Small intestine (tissue), 7 donors: ENCODE measurements around the gene ANKRD52. TPM values are rescaled to one million over a fixed set of nuclear protein-coding genes. Genes with fewer than 3 reads are reported as not detected.

Source experiments
- DNase-seq, 2 donors: peaks; one replicate each; pipeline versions ENCODE4 v3.0.0 to v3.0.0-alpha.2; 2013
- FAIRE-seq: peaks from 2 replicates; lab custom pipeline; 2012; peaks lifted over from hg19 to GRCh38; lab: Jason Lieb, UNC
- H3K27ac ChIP-seq, 3 donors: one replicate each; pipeline ENCODE4 v1.5.1; 2013; ENCODE audit warnings: low read length in 2 of 3, mild to moderate bottlenecking in 2 of 3, control low read depth in 1 of 3, inconsistent platforms in 1 of 3, low read depth in 1 of 3, moderate library complexity in 1 of 3
- H3K27me3 ChIP-seq, 3 donors: one replicate each; pipeline ENCODE4 v1.6.1; 2013; ENCODE audit warnings: low read length in 3 of 3, inconsistent platforms in 1 of 3; ENCODE audit not compliant: control insufficient read depth in 3 of 3, insufficient read depth in 3 of 3
- H3K36me3 ChIP-seq, 3 donors: one replicate each; pipeline ENCODE4 v1.6.1; 2013; ENCODE audit warnings: low read length in 3 of 3, inconsistent platforms in 1 of 3, low read depth in 1 of 3, mild to moderate bottlenecking in 1 of 3, moderate library complexity in 1 of 3; ENCODE audit not compliant: control insufficient read depth in 3 of 3, insufficient read depth in 2 of 3
- H3K4me1 ChIP-seq, 3 donors: one replicate each; pipeline ENCODE4 v1.6.1; 2013; ENCODE audit warnings: low read length in 2 of 3, inconsistent platforms in 1 of 3, low read depth in 1 of 3, mild to moderate bottlenecking in 1 of 3, moderate library complexity in 1 of 3; ENCODE audit not compliant: control insufficient read depth in 3 of 3, insufficient read depth in 2 of 3
- H3K4me3 ChIP-seq, 3 donors: one replicate each; pipeline ENCODE4 v1.5.1; 2013; ENCODE audit warnings: low read length in 3 of 3, control low read depth in 1 of 3, inconsistent platforms in 1 of 3, low read depth in 1 of 3, mild to moderate bottlenecking in 1 of 3, moderate library complexity in 1 of 3
- H3K9me3 ChIP-seq, 2 donors: one replicate each; pipeline ENCODE4 v1.6.1; 2013; ENCODE audit warnings: low read depth in 1 of 2, low read length in 1 of 2; ENCODE audit not compliant: control insufficient read depth in 2 of 2, insufficient read depth in 1 of 2
- WGBS, 3 donors: extraction: QIAGEN DNeasy Blood & Tissue Kit; methylation state at CpG; one replicate each; pipeline ENCODE4 v1.1.7; 2013; 5-methylcytosine and 5-hydroxymethylcytosine counted together
- polyA plus RNA-seq, 4 donors: library from polyadenylated mRNA; stranded (reverse) in 3 of 4; unstranded in 1 of 4; fragments of 200-250 nt in 3 of 4; fragments of 120-200 nt in 1 of 4; gene quantifications; one replicate each; pipeline versions ENCODE4 v1.2.1 to v1.2.3, GENCODE V29; 2013
- donor health status: healthy with polysubstance abuse.
- donor health status: control.
- donor health status: control.
- donor health status: Bipolar disorder and iron deficiency.
- donor health status: healthy.

ANKRD52 gene
- polyA plus RNA-seq, 4 donors = 5.1 to 23.9 (median 10.3) TPM

- H3K9me3 ChIP-seq = no peaks in the 10 kb centered on the region
- H3K36me3 ChIP-seq = peaks cover 45 to 92% (median 48%) of the 10 kb centered on the region in 3 donors
- H3K27ac ChIP-seq = no peak overlapping the region
- no peak for DNase-seq
- no peaks in the 10 kb centered on the region for H3K27me3 ChIP-seq
- peaks cover 0 to 17% (median 0%) of the 10 kb centered on the region in 3 donors for H3K4me1 ChIP-seq
- no peak for FAIRE-seq
- 93 to 97% (median 94%) methylated on average over 14 of the region's 14 CpGs for WGBS, 3 donors
- H3K4me3 ChIP-seq = no peak overlapping the region
Observed at GRCh38 chr12:56244494-56244893, 13.7 kb downstream of the ANKRD52 start.

GRCh38 chr12:56243731-56244181, 14.4 kb downstream of the ANKRD52 start:
- peaks cover 43 to 93% (median 49%) of the 10 kb centered on the region in 3 donors for H3K36me3 ChIP-seq
- WGBS, 3 donors = 43 to 60% (median 47%) methylated on average over 3 of the region's 3 CpGs
- no peaks in the 10 kb centered on the region for H3K27me3 ChIP-seq
- H3K27ac ChIP-seq = peak overlapping the region in 1 of 3 donors; percentile 6
- no peak for FAIRE-seq
- H3K4me3 ChIP-seq = no peak overlapping the region
- peaks cover 0 to 17% (median 0%) of the 10 kb centered on the region in 3 donors for H3K4me1 ChIP-seq
- no peak for DNase-seq
- H3K9me3 ChIP-seq = no peaks in the 10 kb centered on the region

GRCh38 chr12:56242986-56243385, 15.2 kb downstream of the ANKRD52 start:
- 87 to 92% (median 91%) methylated on average over 13 of the region's 13 CpGs for WGBS, 3 donors
- Histone ChIP-seq H3K9me3 (no peaks in the 10 kb centered on the region), H3K27me3 (no peaks in the 10 kb centered on the region), H3K4me1 (peaks cover 0 to 17% (median 0%) of the 10 kb centered on the region in 3 donors), H3K36me3 (peaks cover 35 to 93% (median 47%) of the 10 kb centered on the region in 3 donors), H3K4me3 (no peak overlapping the region), H3K27ac (no peak overlapping the region)
- DNase-seq (no peak), FAIRE-seq (no peak)

GRCh38 chr12:56241424-56242303, 16.5 kb downstream of the ANKRD52 start:
- WGBS, 3 donors = 82 to 90% (median 89%) methylated on average over 9 of the region's 9 CpGs
- Histone ChIP-seq H3K9me3 (no peaks in the 10 kb centered on the region), H3K4me1 (peaks cover 0 to 17% (median 0%) of the 10 kb centered on the region in 3 donors), H3K27me3 (no peaks in the 10 kb centered on the region), H3K27ac (no peak overlapping the region), H3K36me3 (peaks cover 28 to 94% (median 39%) of the 10 kb centered on the region in 3 donors), H3K4me3 (no peak overlapping the region)
- FAIRE-seq (no peak), DNase-seq (no peak)

DNA sequence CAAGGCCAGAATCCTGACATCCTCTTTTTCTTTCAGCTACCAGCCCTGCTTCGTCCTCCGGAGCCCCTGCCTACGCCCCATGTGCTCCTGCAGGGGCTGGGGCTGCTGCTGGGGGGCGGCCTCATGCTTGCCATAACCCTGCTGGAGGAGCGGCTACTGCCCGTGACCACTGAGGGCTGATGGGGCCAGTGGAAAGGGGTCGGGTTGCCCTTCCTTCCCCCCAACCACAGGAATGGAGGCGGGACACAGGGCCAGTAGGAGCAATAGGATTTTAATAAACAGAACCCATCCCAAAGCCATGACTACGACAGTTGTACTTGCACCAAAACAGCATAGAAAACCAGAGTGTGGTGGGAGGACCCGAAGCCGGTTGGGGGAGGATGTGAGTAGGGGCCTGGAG, 20.6 kb downstream of the ANKRD52 start:
- Histone ChIP-seq H3K4me1 (peaks cover 0 to 4% (median 0%) of the 10 kb centered on the region in 3 donors), H3K27me3 (no peaks in the 10 kb centered on the region), H3K36me3 (peaks cover 3 to 85% (median 21%) of the 10 kb centered on the region in 3 donors), H3K4me3 (no peak overlapping the region), H3K27ac (no peak overlapping the region), H3K9me3 (no peaks in the 10 kb centered on the region)
- 73 to 82% (median 78%) methylated on average over 10 to 11 of the region's 11 CpGs for WGBS, 3 donors
- FAIRE-seq = no peak
- no peak for DNase-seq

DNA sequence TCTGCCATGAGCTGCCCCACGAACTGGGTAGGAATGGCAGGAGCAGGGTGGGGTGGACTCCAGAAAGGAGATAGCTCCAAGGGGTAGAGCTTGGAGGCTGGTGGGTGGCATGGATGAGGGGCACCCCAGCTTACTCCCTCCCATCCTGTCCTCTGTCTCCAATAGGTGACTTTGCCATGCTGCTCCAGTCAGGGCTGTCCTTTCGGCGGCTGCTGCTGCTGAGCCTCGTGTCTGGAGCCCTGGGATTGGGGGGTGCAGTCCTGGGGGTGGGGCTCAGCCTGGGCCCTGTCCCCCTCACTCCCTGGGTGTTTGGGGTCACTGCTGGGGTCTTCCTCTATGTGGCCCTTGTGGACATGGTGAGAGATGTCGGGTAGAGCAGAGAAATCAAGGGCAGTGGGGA, 21.2 kb downstream of the ANKRD52 start:
- Histone ChIP-seq H3K36me3 (peaks cover 3 to 82% (median 20%) of the 10 kb centered on the region in 3 donors), H3K27ac (no peak overlapping the region), H3K4me1 (peaks cover 0 to 7% (median 0%) of the 10 kb centered on the region in 3 donors), H3K9me3 (no peaks in the 10 kb centered on the region), H3K27me3 (no peaks in the 10 kb centered on the region), H3K4me3 (no peak overlapping the region)
- 41 to 66% (median 63%) methylated on average over 3 to 5 of the region's 5 CpGs for WGBS, 3 donors
- FAIRE-seq (no peak), DNase-seq (no peak)

DNA sequence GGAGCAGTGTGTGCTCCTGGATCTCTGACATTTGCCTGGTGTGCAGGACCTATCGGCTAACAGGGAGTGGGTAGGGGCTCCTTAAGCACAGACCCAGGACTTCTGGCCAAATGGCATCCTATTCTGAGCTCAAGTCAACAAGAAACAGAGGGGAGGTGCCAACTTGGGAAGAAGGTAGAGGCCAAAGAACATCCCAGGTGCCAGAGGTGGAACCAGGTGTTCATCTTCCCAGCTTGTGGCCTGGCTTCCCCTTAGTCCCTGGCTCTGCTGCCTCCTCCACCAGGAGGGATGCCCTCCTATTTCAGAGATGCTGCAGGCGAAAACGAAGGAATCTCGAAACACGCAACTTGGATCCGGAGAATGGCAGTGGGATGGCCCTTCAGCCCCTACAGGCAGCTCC, 22.1 kb downstream of the ANKRD52 start:
- Histone ChIP-seq H3K9me3 (no peaks in the 10 kb centered on the region), H3K4me3 (no peak overlapping the region), H3K4me1 (peaks cover 0 to 7% (median 0%) of the 10 kb centered on the region in 3 donors), H3K27ac (no peak overlapping the region), H3K27me3 (no peaks in the 10 kb centered on the region), H3K36me3 (peaks cover 3 to 73% (median 13%) of the 10 kb centered on the region in 3 donors)
- no peak for DNase-seq
- no peak for FAIRE-seq
- WGBS, 3 donors = 90 to 95% (median 95%) methylated on average over 6 of the region's 6 CpGs

GRCh38 chr12:56234746-56235436, 23.3 kb downstream of the ANKRD52 start:
- H3K4me1 ChIP-seq = peaks cover 0 to 11% (median 0%) of the 10 kb centered on the region in 3 donors
- H3K4me3 ChIP-seq = no peak overlapping the region
- DNase-seq = no peak
- H3K27ac ChIP-seq = no peak overlapping the region
- no peaks in the 10 kb centered on the region for H3K9me3 ChIP-seq
- no peaks in the 10 kb centered on the region for H3K27me3 ChIP-seq
- peaks cover 1 to 62% (median 7%) of the 10 kb centered on the region in 3 donors for H3K36me3 ChIP-seq
- WGBS, 3 donors = 67 to 75% (median 75%) methylated on average over 16 of the region's 16 CpGs
- no peak for FAIRE-seq
